GM06990 (cell line): ENCODE data around the gene UMODL1.

Experiments
- DNase-seq: peaks from one replicate; pipeline ENCODE4 v3.0.0-alpha.2; 2011; ENCODE audit not compliant: insufficient read length; ENCODE audit errors: extremely low read depth
- H3K27me3 ChIP-seq: replicated peaks from 2 replicates; pipeline ENCODE4 v1.6.0; 2011; ENCODE audit warnings: low read length; ENCODE audit not compliant: control insufficient read depth, insufficient read depth
- H3K36me3 ChIP-seq: 2 replicates; pipeline ENCODE4 v1.5.1; 2011; ENCODE audit warnings: low read length; ENCODE audit not compliant: control insufficient read depth, insufficient read depth
- H3K4me3 ChIP-seq: replicated peaks from 2 replicates; pipeline ENCODE4 v1.5.1; 2011; ENCODE audit warnings: low read depth, mild to moderate bottlenecking, control low read depth, low read length
- TF ChIP-seq, protein P1 (sequence below): IDR thresholded peaks from 2 replicates; pipeline ENCODE4 v1.5.1; 2011; ENCODE audit warnings: low read length, control low read depth, mild to moderate bottlenecking, inconsistent platforms; ENCODE audit not compliant: insufficient read depth, poor library complexity, severe bottlenecking

UMODL1 gene

GRCh38 chr21:42101246-42101645, 30.1 kb downstream of the UMODL1 start:
- no peaks in the 10 kb centered on the region for H3K36me3 ChIP-seq
- DNase-seq, result no peak

GRCh38 chr21:42102076-42102475, 31.0 kb downstream of the UMODL1 start:
- Histone ChIP-seq H3K4me3 (no peak overlapping the region), H3K36me3 (no peaks in the 10 kb centered on the region), H3K27me3 (peaks cover 3% of the 10 kb centered on the region)
- DNase-seq, result no peak
- TF ChIP-seq, protein P1, sequence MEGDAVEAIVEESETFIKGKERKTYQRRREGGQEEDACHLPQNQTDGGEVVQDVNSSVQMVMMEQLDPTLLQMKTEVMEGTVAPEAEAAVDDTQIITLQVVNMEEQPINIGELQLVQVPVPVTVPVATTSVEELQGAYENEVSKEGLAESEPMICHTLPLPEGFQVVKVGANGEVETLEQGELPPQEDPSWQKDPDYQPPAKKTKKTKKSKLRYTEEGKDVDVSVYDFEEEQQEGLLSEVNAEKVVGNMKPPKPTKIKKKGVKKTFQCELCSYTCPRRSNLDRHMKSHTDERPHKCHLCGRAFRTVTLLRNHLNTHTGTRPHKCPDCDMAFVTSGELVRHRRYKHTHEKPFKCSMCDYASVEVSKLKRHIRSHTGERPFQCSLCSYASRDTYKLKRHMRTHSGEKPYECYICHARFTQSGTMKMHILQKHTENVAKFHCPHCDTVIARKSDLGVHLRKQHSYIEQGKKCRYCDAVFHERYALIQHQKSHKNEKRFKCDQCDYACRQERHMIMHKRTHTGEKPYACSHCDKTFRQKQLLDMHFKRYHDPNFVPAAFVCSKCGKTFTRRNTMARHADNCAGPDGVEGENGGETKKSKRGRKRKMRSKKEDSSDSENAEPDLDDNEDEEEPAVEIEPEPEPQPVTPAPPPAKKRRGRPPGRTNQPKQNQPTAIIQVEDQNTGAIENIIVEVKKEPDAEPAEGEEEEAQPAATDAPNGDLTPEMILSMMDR, result no peak

More at GRCh38 chr21:42101246-42101645, 30.1 kb downstream of the UMODL1 start:
- H3K4me3 ChIP-seq, result no peak overlapping the region
- TF ChIP-seq, protein P1, result no peak
- peaks cover 3% of the 10 kb centered on the region for H3K27me3 ChIP-seq

DNA sequence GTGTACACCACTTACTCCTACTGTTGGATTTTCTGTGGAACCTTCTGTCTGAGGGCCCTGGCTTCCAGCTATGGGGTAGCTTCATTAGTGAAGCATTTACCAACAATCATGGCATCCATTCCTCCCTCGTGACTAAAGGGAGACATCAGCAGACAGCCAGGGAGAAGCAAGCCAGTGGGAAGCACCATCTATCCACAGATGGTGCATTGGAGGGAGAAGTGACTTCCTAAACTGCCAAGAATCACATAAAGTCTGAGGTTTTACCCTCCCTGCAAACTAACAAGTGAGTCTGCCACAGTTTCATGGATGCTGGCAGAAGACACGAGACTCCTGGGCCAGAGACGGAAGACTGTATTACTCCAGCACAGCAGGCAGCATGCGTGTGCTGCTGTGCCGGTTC, 31.4 kb downstream of the UMODL1 start:
- DNase-seq, result no peak
- peaks cover 3% of the 10 kb centered on the region for H3K27me3 ChIP-seq
- H3K4me3 ChIP-seq, result no peak overlapping the region
- TF ChIP-seq, protein P1, result no peak
- H3K36me3 ChIP-seq, result no peaks in the 10 kb centered on the region

DNA sequence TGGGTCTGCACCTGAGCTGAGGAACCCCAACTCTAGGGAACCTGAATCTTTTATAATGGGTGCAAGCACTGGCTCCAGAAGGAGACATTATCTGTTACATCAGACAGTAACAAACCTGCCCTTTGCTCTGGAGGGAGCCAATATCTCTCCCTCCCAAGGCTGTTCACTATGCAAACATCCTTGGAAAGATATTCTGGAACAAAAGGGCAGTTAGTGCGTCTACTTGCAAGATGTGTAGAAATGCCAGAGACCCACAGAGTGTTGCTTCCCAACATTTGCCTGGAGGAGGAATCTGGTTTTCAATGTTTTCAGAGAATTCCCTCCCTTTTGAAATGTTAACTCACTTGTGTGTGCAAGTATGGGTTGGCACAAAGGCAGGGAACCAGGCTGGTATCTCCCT, 31.9 kb downstream of the UMODL1 start:
- TF ChIP-seq, protein P1, result no peak
- H3K36me3 ChIP-seq, result no peaks in the 10 kb centered on the region

GRCh38 chr21:42103843-42104242, 32.7 kb downstream of the UMODL1 start:
- TF ChIP-seq, protein P1, result no peak
- peaks cover 3% of the 10 kb centered on the region for H3K27me3 ChIP-seq
- no peaks in the 10 kb centered on the region for H3K36me3 ChIP-seq
- DNase-seq, result no peak
- H3K4me3 ChIP-seq, result no peak overlapping the region

More for the DNA sequence above, 31.9 kb downstream of the UMODL1 start:
- no peak for DNase-seq
- Histone ChIP-seq H3K4me3 (no peak overlapping the region), H3K27me3 (peaks cover 3% of the 10 kb centered on the region)
